HepG2 (cell line): Measurements from ENCODE around the gene COL9A3. TPM values are rescaled to one million over a fixed set of nuclear protein-coding genes. Genes with fewer than 3 reads are reported as not detected.
A peak's percentile ranks its signal among the peaks of the same experiment; 100 is the strongest.

Experiments used
- ARID2 ChIP-seq: sonication (generic); formaldehyde crosslinking; IDR thresholded peaks from 2 replicates; pipeline ENCODE4 v1.8.1; 2022; ENCODE audit warnings: mild to moderate bottlenecking, missing genetic modification reagents, borderline replicate concordance
- CBX1 ChIP-seq: IDR thresholded peaks from one replicate; pipeline ENCODE4 v1.6.1; 2016; ENCODE audit warnings: antibody characterized with exemption, low read depth
- DNMT1 ChIP-seq: sonication (generic); formaldehyde crosslinking; IDR thresholded peaks from 2 replicates; pipeline ENCODE4 v1.5.1; 2020; ENCODE audit warnings: mild to moderate bottlenecking, missing genetic modification reagents
- HDAC1 ChIP-seq: sonication (generic); formaldehyde crosslinking; IDR thresholded peaks from 2 replicates; pipeline ENCODE4 v1.5.1; 2020; ENCODE audit warnings: mild to moderate bottlenecking, missing genetic modification reagents
- KAT7 ChIP-seq: IDR thresholded peaks from 2 replicates; pipeline ENCODE4 v1.6.1; 2018; ENCODE audit warnings: borderline replicate concordance, missing compliant biosample characterization
- MIER3 ChIP-seq: IDR thresholded peaks from 2 replicates; pipeline ENCODE4 v1.6.1; 2016; ENCODE audit warnings: missing compliant biosample characterization, borderline replicate concordance
- NCOA5 ChIP-seq: sonication (generic); formaldehyde crosslinking; IDR thresholded peaks from 2 replicates; pipeline ENCODE4 v1.4.0; 2020; ENCODE audit warnings: missing genetic modification reagents
- NFIB ChIP-seq: sonication (generic); formaldehyde crosslinking; IDR thresholded peaks from 2 replicates; pipeline ENCODE4 v1.9.0; 2021; ENCODE audit warnings: missing genetic modification reagents, mild to moderate bottlenecking, borderline replicate concordance
- PITX1 ChIP-seq: sonication (generic); formaldehyde crosslinking; IDR thresholded peaks from 2 replicates; pipeline ENCODE4 v1.5.1; 2020; ENCODE audit warnings: mild to moderate bottlenecking, missing genetic modification reagents
- PRMT3 ChIP-seq: sonication (generic); formaldehyde crosslinking; IDR thresholded peaks from 2 replicates; pipeline ENCODE4 v1.8.1; 2022; ENCODE audit warnings: low read depth, mild to moderate bottlenecking, moderate library complexity, missing genetic modification reagents, borderline replicate concordance
- REPIN1 ChIP-seq: sonication (generic); formaldehyde crosslinking; IDR thresholded peaks from 2 replicates; pipeline ENCODE4 v1.8.0; 2022; ENCODE audit warnings: missing genetic modification reagents, low read depth, mild to moderate bottlenecking, borderline replicate concordance
- ZFP36L1 ChIP-seq: sonication (generic); formaldehyde crosslinking; IDR thresholded peaks from 2 replicates; pipeline ENCODE4 v1.8.0; 2022; ENCODE audit warnings: mild to moderate bottlenecking, missing genetic modification reagents, moderate library complexity
- ZNF12 ChIP-seq: sonication (generic); formaldehyde crosslinking; IDR thresholded peaks from 2 replicates; pipeline ENCODE4 v1.5.0; 2020; ENCODE audit warnings: missing genetic modification reagents
- ZNF543 ChIP-seq: sonication (generic); formaldehyde crosslinking; IDR thresholded peaks from 2 replicates; pipeline ENCODE4 v1.4.0; 2020; ENCODE audit warnings: mild to moderate bottlenecking, missing genetic modification reagents
- ZNF672 ChIP-seq: sonication (generic); formaldehyde crosslinking; IDR thresholded peaks from 2 replicates; pipeline ENCODE4 v1.8.1; 2022; ENCODE audit warnings: missing genetic modification reagents
- ZNF879 ChIP-seq: sonication (generic); formaldehyde crosslinking; IDR thresholded peaks from 2 replicates; pipeline ENCODE4 v1.8.1; 2023; ENCODE audit warnings: missing genetic modification reagents
- polyA plus RNA-seq, 8 experiments: library from polyadenylated mRNA; depleted of rRNA in 3 of 8; stranded (reverse) in 7 of 8; unstranded in 1 of 8; fragments of >200 nt; fragmentation: Illumina TruSeq in 4 of 8; extraction: Trizol in 4 of 8; gene quantifications; 2 replicates each; pipeline versions ENCODE4 v1.2.1 to v1.2.3, GENCODE V29; 2011 to 2016; ENCODE audit warnings: low read depth in 4 of 8, missing spikeins in 1 of 8, mixed read lengths in 1 of 8; ENCODE audit not compliant: insufficient read depth in 1 of 8
- total RNA-seq, 5 experiments: library from RNA; depleted of rRNA; stranded (reverse); fragments of >200 nt; fragmentation: Illumina TruSeq; extraction: Trizol; gene quantifications; 2 replicates each; pipeline ENCODE4 v1.2.3, GENCODE V29; 2016; ENCODE audit warnings: low read depth in 1 of 5
- TF ChIP-seq, protein P1 (sequence below): fragments of 450-650 bp; IDR thresholded peaks from 2 replicates; pipeline ENCODE4 v1.6.1; 2017; ENCODE audit warnings: mild to moderate bottlenecking
- TF ChIP-seq, protein P2 (sequence below): sonication (generic); formaldehyde crosslinking; IDR thresholded peaks from 2 replicates; pipeline ENCODE4 v1.4.0; 2020; ENCODE audit warnings: missing genetic modification reagents
- TF ChIP-seq, protein P3 (sequence below): sonication (generic); formaldehyde crosslinking; IDR thresholded peaks from 2 replicates; pipeline ENCODE4 v1.4.0; 2020; ENCODE audit warnings: low read depth, mild to moderate bottlenecking, missing genetic modification reagents
- TF ChIP-seq, protein P4 (sequence below), 2 experiments: sonication (generic) in 1 of 2; formaldehyde crosslinking in 1 of 2; IDR thresholded peaks; 2 replicates each; pipeline versions ENCODE4 v1.5.1 to v1.6.1; 2011 to 2020; ENCODE audit warnings: borderline replicate concordance in 1 of 2, low read depth in 1 of 2, low read length in 1 of 2, mild to moderate bottlenecking in 1 of 2, missing genetic modification reagents in 1 of 2, moderate library complexity in 1 of 2
- TF ChIP-seq, protein P5 (sequence below): sonication (generic); formaldehyde crosslinking; IDR thresholded peaks from 2 replicates; pipeline ENCODE4 v1.5.0; 2020; ENCODE audit warnings: missing genetic modification reagents

COL9A3 gene
- total and polyA plus RNA-seq, 2 of the 13 experiments (the other 11 are each of a cell fraction or from before 2014, with no cell fraction given), result 155 to 204 TPM

DNA sequence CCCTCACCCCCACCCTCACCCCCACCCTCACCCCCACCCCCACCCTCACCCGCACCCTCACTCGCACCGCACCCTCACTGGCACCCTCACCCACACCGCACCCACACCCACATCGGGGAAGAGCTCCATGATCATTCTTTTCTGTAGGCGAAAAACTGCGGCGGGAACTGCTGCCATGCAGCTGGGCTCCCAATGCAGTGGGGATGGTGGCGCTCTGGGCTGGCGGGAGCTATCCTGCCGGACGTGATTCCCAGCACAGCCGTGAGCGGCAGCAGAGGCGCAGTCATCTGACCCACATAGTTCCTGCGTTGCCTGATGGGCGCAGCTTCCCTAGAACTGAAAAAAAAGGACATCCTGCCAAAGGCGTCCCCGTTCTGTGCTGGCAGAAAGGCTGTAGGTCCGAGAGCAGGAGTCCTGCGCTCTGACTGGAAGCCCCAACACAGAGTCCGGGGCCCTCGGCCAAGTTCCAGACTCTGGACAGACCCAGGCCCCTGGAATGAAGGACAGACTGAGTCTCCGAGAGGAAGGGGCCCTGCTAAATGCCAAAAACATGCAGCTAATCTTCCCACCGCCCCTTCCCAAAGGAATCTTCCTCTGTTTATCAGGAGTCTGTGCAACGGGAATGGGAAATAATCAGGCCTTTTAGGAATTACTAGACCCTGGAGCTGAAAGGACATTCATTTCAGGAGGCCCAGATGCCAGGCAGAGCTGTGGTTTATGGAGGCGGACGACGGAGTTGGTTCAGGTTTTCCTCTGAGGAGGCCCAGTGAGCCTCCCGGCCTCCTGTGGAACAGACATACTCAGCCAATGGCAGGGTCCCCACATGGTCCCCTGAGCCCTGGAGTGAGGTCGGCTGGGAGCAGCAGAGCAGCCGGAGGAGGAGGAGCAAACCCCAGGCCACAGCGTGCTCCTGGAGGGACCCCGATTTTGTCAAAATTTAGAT lies 58.8 kb downstream of the COL9A3 start (continued):
- TF ChIP-seq REPIN1 (CRISPR knock-in tag) (peak; percentile 30; the same call in 1 of the 2 replicates), KAT7 (CRISPR knock-in tag) (peak; percentile 73; the same call in 1 of the 2 replicates), DNMT1 (CRISPR knock-in tag) (no peak), ZFP36L1 (CRISPR knock-in tag) (no peak), ZNF672 (CRISPR knock-in tag) (no peak), ARID2 (CRISPR knock-in tag) (no peak), PRMT3 (CRISPR knock-in tag) (0 out of 2 replicates have a peak, but pooled peaks have one; percentile 36), HDAC1 (CRISPR knock-in tag) (peak; percentile 62), CBX1 (peak; percentile 36), NFIB (no peak), ZNF879 (CRISPR knock-in tag) (0 out of 2 replicates have a peak, but pooled peaks have one; percentile 65), NCOA5 (CRISPR knock-in tag) (no peak), MIER3 (CRISPR knock-in tag) (peak; percentile 36; the same call in 1 of the 2 replicates), PITX1 (CRISPR knock-in tag) (peak; percentile 70; the same call in 1 of the 2 replicates), ZNF12 (CRISPR knock-in tag) (0 out of 2 replicates have a peak, but pooled peaks have one; percentile 36), ZNF543 (CRISPR knock-in tag) (peak; percentile 70; the same call in 1 of the 2 replicates)
- TF ChIP-seq, protein P1, sequence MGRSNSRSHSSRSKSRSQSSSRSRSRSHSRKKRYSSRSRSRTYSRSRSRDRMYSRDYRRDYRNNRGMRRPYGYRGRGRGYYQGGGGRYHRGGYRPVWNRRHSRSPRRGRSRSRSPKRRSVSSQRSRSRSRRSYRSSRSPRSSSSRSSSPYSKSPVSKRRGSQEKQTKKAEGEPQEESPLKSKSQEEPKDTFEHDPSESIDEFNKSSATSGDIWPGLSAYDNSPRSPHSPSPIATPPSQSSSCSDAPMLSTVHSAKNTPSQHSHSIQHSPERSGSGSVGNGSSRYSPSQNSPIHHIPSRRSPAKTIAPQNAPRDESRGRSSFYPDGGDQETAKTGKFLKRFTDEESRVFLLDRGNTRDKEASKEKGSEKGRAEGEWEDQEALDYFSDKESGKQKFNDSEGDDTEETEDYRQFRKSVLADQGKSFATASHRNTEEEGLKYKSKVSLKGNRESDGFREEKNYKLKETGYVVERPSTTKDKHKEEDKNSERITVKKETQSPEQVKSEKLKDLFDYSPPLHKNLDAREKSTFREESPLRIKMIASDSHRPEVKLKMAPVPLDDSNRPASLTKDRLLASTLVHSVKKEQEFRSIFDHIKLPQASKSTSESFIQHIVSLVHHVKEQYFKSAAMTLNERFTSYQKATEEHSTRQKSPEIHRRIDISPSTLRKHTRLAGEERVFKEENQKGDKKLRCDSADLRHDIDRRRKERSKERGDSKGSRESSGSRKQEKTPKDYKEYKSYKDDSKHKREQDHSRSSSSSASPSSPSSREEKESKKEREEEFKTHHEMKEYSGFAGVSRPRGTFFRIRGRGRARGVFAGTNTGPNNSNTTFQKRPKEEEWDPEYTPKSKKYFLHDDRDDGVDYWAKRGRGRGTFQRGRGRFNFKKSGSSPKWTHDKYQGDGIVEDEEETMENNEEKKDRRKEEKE, result no peak
- TF ChIP-seq, protein P2, sequence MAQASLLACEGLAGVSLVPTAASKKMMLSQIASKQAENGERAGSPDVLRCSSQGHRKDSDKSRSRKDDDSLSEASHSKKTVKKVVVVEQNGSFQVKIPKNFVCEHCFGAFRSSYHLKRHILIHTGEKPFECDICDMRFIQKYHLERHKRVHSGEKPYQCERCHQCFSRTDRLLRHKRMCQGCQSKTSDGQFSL (CRISPR knock-in tag), result peak; percentile 94
- TF ChIP-seq, protein P3, sequence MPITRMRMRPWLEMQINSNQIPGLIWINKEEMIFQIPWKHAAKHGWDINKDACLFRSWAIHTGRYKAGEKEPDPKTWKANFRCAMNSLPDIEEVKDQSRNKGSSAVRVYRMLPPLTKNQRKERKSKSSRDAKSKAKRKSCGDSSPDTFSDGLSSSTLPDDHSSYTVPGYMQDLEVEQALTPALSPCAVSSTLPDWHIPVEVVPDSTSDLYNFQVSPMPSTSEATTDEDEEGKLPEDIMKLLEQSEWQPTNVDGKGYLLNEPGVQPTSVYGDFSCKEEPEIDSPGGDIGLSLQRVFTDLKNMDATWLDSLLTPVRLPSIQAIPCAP (CRISPR knock-in tag), result no peak
- TF ChIP-seq, protein P4, sequence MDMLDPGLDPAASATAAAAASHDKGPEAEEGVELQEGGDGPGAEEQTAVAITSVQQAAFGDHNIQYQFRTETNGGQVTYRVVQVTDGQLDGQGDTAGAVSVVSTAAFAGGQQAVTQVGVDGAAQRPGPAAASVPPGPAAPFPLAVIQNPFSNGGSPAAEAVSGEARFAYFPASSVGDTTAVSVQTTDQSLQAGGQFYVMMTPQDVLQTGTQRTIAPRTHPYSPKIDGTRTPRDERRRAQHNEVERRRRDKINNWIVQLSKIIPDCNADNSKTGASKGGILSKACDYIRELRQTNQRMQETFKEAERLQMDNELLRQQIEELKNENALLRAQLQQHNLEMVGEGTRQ (IDR thresholded peaks at IDR 0.05; ENCODE audit: low read depth, low read length), result peak; percentile 66
- TF ChIP-seq, protein P4 (CRISPR knock-in tag; IDR thresholded peaks at IDR 0.05; ENCODE audit: borderline replicate concordance), result peak; percentile 65; the same call in 1 of the 2 replicates
- TF ChIP-seq, protein P5, sequence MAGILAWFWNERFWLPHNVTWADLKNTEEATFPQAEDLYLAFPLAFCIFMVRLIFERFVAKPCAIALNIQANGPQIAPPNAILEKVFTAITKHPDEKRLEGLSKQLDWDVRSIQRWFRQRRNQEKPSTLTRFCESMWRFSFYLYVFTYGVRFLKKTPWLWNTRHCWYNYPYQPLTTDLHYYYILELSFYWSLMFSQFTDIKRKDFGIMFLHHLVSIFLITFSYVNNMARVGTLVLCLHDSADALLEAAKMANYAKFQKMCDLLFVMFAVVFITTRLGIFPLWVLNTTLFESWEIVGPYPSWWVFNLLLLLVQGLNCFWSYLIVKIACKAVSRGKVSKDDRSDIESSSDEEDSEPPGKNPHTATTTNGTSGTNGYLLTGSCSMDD (CRISPR knock-in tag), result no peak
